WERI-Rb-1 (cell line): ENCODE measurements around the gene R3HDM2.
"Not testable (repeated sequence)": the region's sequence is repeated elsewhere in the genome, so short reads cannot be mapped to it uniquely, and the experiment has no call there.

Experiments used
- DNase-seq: peaks from one replicate; pipeline ENCODE4 v3.0.0-alpha.2; 2020
- H3K27ac ChIP-seq: fragments of 250-450 bp; sonication (Bioruptor Pico); 2 replicates; pipeline ENCODE4 v1.5.1; 2020; ENCODE audit warnings: mild to moderate bottlenecking, moderate library complexity
- H3K27me3 ChIP-seq: fragments of 250-450 bp; sonication (Bioruptor Pico); 2 replicates; pipeline ENCODE4 v1.5.1; 2021; ENCODE audit warnings: mild to moderate bottlenecking, low read depth, moderate library complexity; ENCODE audit not compliant: insufficient read depth, severe bottlenecking
- H3K36me3 ChIP-seq: fragments of 250-450 bp; sonication (Bioruptor Pico); 2 replicates; pipeline ENCODE4 v1.5.1; 2020; ENCODE audit warnings: mild to moderate bottlenecking, moderate library complexity
- H3K4me3 ChIP-seq: 2 replicates; pipeline ENCODE4 v1.5.1; 2011; ENCODE audit warnings: low read depth, mild to moderate bottlenecking, control low read depth, low read length
- H3K9me3 ChIP-seq: fragments of 250-450 bp; sonication (Bioruptor Pico); 2 replicates; pipeline ENCODE4 v1.5.1; 2021; ENCODE audit warnings: mild to moderate bottlenecking, moderate library complexity; ENCODE audit not compliant: severe bottlenecking
- CTCF ChIP-seq: IDR thresholded peaks from 2 replicates; pipeline ENCODE4 v1.5.1; 2011; ENCODE audit warnings: low read depth, mild to moderate bottlenecking, control low read depth, inconsistent platforms, low read length

The R3HDM2 gene

DNA sequence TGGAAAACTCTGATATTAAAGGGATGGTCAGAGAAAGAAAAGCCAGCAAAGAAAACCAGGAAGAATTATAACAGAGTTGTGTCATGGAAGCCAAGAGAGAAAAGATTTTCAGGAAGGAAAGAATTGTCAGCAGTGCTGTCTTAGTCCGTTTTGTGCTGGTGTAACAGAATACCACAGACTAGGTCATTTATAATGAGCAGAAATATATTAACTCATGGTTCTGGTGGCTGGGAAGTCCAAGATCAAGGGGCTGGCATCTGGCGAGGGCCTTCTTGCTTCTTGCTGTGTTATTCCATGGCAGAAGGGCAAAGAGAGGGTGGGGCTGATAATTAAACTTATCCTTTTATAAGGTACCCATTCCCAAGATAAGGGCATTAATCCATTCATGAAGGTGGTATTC lies 17.8 kb upstream of the R3HDM2 start:
- no peaks in the 10 kb centered on the region for H3K27me3 ChIP-seq
- no peak overlapping the region for H3K4me3 ChIP-seq
- no peak for TF ChIP-seq CTCF
- H3K36me3 ChIP-seq = no peaks in the 10 kb centered on the region
- no peak for DNase-seq
- no peak overlapping the region for H3K27ac ChIP-seq
- H3K9me3 ChIP-seq = no peaks in the 10 kb centered on the region

DNA sequence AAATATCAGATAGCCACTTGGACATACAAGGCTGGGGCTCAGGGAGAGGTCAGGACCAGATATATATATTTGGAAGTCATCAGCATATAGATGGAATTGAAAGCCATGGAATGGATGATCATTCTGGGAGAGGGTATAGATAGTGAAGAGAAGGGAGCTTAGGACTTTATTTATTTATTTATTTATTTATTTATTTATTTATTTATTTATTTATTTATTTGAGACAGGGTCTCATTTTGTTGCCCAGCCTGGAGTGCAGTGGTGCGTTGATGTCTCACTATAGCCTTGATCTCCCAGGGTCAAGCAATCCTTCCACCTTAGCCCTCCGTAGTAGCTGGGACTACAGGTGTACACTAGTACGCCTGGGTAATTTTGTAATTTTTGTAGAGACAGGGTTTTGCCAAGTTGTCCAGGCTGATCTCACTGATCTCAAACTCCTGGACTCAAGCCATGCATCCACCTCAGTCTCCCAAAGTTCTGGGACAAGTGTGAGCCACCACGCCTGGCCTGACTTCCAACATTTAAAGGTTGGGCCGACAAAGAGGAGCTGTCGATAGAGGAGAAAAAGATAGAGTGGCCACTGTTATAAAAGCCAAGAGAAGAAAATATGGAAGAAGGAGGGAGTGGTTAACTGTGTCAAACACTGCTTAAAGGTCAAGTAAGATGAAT lies 15.6 kb upstream of the R3HDM2 start:
- H3K9me3 ChIP-seq = no peaks in the 10 kb centered on the region
- no peak for TF ChIP-seq CTCF
- no peaks in the 10 kb centered on the region for H3K36me3 ChIP-seq
- H3K4me3 ChIP-seq = no peak overlapping the region
- no peak overlapping the region for H3K27ac ChIP-seq
- no peak for DNase-seq
- H3K27me3 ChIP-seq = no peaks in the 10 kb centered on the region

DNA sequence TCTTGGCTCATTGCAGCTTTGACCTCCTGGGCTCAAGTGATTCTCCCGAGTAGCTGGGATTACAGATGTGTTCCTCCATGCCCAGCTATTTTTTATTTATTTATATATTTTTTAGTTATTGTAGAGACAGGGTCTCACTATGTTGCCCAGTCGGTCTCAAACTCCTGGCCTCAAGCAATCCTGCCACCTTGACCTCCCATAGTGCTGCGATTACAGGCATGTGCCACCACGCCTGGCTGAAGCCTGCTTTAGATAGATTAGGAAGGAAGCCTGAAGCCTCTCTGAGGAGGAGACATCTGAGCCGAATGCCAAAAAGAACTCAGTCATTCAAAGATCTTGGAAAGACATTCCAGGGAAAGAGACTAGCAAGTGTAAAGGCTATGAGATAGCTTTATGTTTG lies 13.9 kb upstream of the R3HDM2 start:
- Histone ChIP-seq H3K36me3 (no peaks in the 10 kb centered on the region), H3K27me3 (no peaks in the 10 kb centered on the region), H3K27ac (no peak overlapping the region), H3K9me3 (no peaks in the 10 kb centered on the region), H3K4me3 (no peak overlapping the region)
- TF ChIP-seq CTCF = no peak
- no peak for DNase-seq

- H3K9me3 ChIP-seq, H3K27me3 ChIP-seq, DNase-seq, H3K36me3 ChIP-seq, H3K4me3 ChIP-seq, H3K27ac ChIP-seq: not testable (repeated sequence)
Observed at GRCh38 chr12:57444337-57444736, 13.5 kb upstream of the R3HDM2 start.

DNA sequence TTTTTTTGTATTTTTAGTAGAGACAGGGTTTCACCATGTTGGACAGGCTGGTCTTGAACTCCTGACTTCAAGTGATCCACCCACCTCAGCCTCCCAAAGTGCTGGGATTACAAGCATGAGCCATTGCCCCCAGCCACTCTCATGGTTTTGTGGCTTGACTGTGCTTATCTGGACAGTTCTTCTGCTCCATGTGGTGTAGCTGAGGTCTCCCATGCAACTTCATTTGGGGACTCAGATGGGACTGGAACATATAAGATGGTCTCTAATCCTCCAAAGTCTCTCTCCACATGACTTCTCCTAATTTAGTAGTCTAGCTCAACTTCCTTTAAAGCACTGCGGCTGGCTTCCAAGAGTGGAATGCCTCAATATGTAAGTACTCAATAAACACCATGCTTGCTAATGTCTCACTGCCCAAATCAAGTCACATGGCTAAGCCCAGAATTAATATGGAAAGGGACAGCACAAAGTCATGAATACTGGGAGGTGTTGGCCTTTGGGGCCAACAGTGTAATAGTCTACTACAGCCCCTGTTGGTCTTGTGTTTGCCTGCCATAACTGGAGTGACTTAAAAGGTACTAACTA lies 11.1 kb upstream of the R3HDM2 start:
- H3K27ac ChIP-seq = no peak overlapping the region
- no peaks in the 10 kb centered on the region for H3K9me3 ChIP-seq
- no peaks in the 10 kb centered on the region for H3K27me3 ChIP-seq
- TF ChIP-seq CTCF = no peak
- H3K36me3 ChIP-seq = no peaks in the 10 kb centered on the region
- no peak overlapping the region for H3K4me3 ChIP-seq
- DNase-seq = no peak

- not testable (repeated sequence) for H3K9me3 ChIP-seq, H3K4me3 ChIP-seq, H3K27ac ChIP-seq, H3K36me3 ChIP-seq, DNase-seq, H3K27me3 ChIP-seq
Observed at GRCh38 chr12:57441393-57441792, 10.6 kb upstream of the R3HDM2 start.

DNA sequence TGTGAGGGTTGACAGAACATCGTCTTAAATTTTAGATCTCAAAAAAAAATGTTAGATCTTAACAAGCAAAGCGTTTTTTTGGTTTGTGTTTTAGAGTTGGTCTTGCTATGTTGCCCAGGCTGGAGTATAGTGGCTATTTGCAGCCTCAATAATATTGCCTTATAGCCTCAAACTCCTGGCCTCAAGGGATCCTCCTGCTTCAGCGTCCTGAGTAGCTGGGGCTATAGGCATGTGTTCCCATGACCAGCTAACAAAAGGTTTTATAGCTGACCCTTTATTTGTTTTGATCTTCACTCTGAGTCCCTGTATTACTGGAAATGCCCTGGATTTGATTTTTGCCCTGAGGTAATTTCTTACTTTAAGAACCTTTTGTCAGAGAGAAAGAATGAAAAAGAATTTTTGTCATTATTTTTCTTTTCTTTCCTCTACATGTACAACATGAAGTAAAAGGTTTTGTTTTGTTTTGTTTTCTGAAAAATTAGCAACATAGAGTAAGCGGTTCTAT lies 9.0 kb upstream of the R3HDM2 start:
- Histone ChIP-seq H3K4me3 (no peak overlapping the region), H3K36me3 (no peaks in the 10 kb centered on the region), H3K27me3 (no peaks in the 10 kb centered on the region), H3K27ac (no peak overlapping the region), H3K9me3 (no peaks in the 10 kb centered on the region)
- no peak for DNase-seq
- TF ChIP-seq CTCF = no peak
